K562 (cell line): ENCODE results near the gene LAGE3. TPM values are rescaled to one million over a fixed set of nuclear protein-coding genes. Genes with fewer than 3 reads are reported as not detected.

Experiments used
- ATAC-seq: fragments of 200-7000 bp; cut with Tn5 transposase; 3 replicates; pipeline ENCODE4 v1.9.1; 2020; ENCODE audit warnings: moderate library complexity
- BruUV-seq: library from RNA; stranded (reverse); fragments of 400-500 nt; replicated peaks from 2 replicates; lab custom pipeline; 2021; lab: Mats Ljungman, UMichigan
- CTCF ChIA-PET: fragments of 300-600 bp; formaldehyde crosslinking; extraction: SDS; loops from one replicate; lab custom pipeline; 2021; ENCODE audit warnings: low intra/inter-chr PET ratio; lab: Yijun Ruan, JAX
- POLR2A ChIA-PET: fragments of 300-600, 350-650 bp; sonication (Branson Sonifier 250); formaldehyde crosslinking; extraction: SDS; loops from one replicate; lab custom pipeline; 2021; ENCODE audit warnings: antibody characterized with exemption, inconsistent platforms; lab: Yijun Ruan, JAX
- DNase-seq, 4 experiments: peaks; one replicate each; pipeline versions ENCODE4 v3.0.0 to v3.0.0-alpha.2; 2011 to 2018; ENCODE audit warnings: low spot score in 3 of 4, mixed read lengths in 3 of 4; ENCODE audit errors: extremely low read depth in 1 of 4
- FAIRE-seq: peaks from 2 replicates; lab custom pipeline; 2011; peaks lifted over from hg19 to GRCh38; lab: Jason Lieb, UNC
- H2AFZ ChIP-seq: 2 replicates; pipeline ENCODE4 v1.6.0; 2011; ENCODE audit warnings: low read depth, low read length, control low read depth, inconsistent platforms
- H3K27ac ChIP-seq: fragments of 200-600 bp; 3 replicates; pipeline ENCODE4 v1.8.0; 2011; ENCODE audit warnings: low read depth, mild to moderate bottlenecking, control low read depth, inconsistent platforms, low read length, moderate library complexity, mixed read lengths; ENCODE audit errors: extremely low read depth
- H3K27me3 ChIP-seq, 2 experiments: fragments of 300-600 bp in 1 of 2; 2 replicates in 1 of 2; 3 replicates in 1 of 2; pipeline versions ENCODE4 v1.6.0 to v1.8.0; 2011; ENCODE audit warnings: inconsistent platforms in 2 of 2, low read length in 2 of 2, mild to moderate bottlenecking in 1 of 2, mixed read lengths in 1 of 2, moderate library complexity in 1 of 2; ENCODE audit not compliant: control insufficient read depth in 2 of 2, insufficient read depth in 2 of 2
- H3K36me3 ChIP-seq: fragments of 300-600 bp; 3 replicates; pipeline ENCODE4 v1.8.0; 2011; ENCODE audit warnings: mild to moderate bottlenecking, low read length, inconsistent platforms; ENCODE audit not compliant: control insufficient read depth, insufficient read depth
- H3K4me1 ChIP-seq, 2 experiments: fragments of 200-600 bp in 1 of 2; replicated peaks in 1 of 2; 2 replicates in 1 of 2; 3 replicates in 1 of 2; pipeline versions ENCODE4 v1.5.1 to v1.8.0; 2011; ENCODE audit warnings: inconsistent platforms in 2 of 2, low read length in 2 of 2, mild to moderate bottlenecking in 1 of 2, mixed read lengths in 1 of 2, moderate library complexity in 1 of 2; ENCODE audit not compliant: control insufficient read depth in 2 of 2, insufficient read depth in 2 of 2
- H3K4me2 ChIP-seq: 2 replicates; pipeline ENCODE4 v1.6.1; 2011; ENCODE audit warnings: low read length, control low read depth, inconsistent platforms, mixed read lengths; ENCODE audit not compliant: insufficient read depth
- H3K4me3 ChIP-seq: fragments of 200-600 bp; sonication (generic), shearing (Covaris generic); 2 replicates; pipeline ENCODE4 v1.5.1; 2016; ENCODE audit warnings: control low read depth, inconsistent platforms
- H3K79me2 ChIP-seq: fragments of 200-600 bp; 3 replicates; pipeline ENCODE4 v1.8.0; 2011; ENCODE audit warnings: low read length, inconsistent platforms; ENCODE audit not compliant: control insufficient read depth, insufficient read depth
- H3K9ac ChIP-seq, 2 experiments: 2 replicates each; pipeline versions ENCODE4 v1.6.0 to v1.6.1; 2011; ENCODE audit warnings: low read depth in 2 of 2, low read length in 2 of 2, control low read depth in 1 of 2, inconsistent platforms in 1 of 2, mild to moderate bottlenecking in 1 of 2, mixed read lengths in 1 of 2; ENCODE audit not compliant: insufficient read depth in 1 of 2
- H3K9me1 ChIP-seq: one replicate; pipeline ENCODE4 v1.6.0; 2011; ENCODE audit warnings: inconsistent platforms, mild to moderate bottlenecking, low read length, moderate library complexity; ENCODE audit not compliant: control insufficient read depth, insufficient read depth
- H3K9me3 ChIP-seq: replicated peaks from 2 replicates; pipeline ENCODE4 v1.5.1; 2011; ENCODE audit warnings: low read depth, low read length, inconsistent platforms; ENCODE audit not compliant: control insufficient read depth, insufficient read depth
- H4K20me1 ChIP-seq: replicated peaks from 2 replicates; pipeline ENCODE4 v1.6.1; 2011; ENCODE audit warnings: low read length, inconsistent platforms, mixed read lengths; ENCODE audit not compliant: control insufficient read depth, insufficient read depth
- ATF7 ChIP-seq: fragments of 450-650 bp; IDR thresholded peaks from 2 replicates; pipeline ENCODE4 v1.7.1; 2014; ENCODE audit warnings: mild to moderate bottlenecking, moderate library complexity
- CREB1 ChIP-seq, 2 experiments: sonication (generic) in 1 of 2; formaldehyde crosslinking in 1 of 2; IDR thresholded peaks; 2 replicates each; pipeline versions ENCODE4 v1.6.1 to v1.8.0; 2012 to 2022; ENCODE audit warnings: inconsistent platforms in 1 of 2, mild to moderate bottlenecking in 1 of 2, missing genetic modification reagents in 1 of 2, moderate library complexity in 1 of 2
- ETV5 ChIP-seq: sonication (generic); formaldehyde crosslinking; IDR thresholded peaks from 2 replicates; pipeline ENCODE4 v1.4.0; 2020; ENCODE audit warnings: low read depth, mild to moderate bottlenecking, missing genetic modification reagents
- FOSL1 ChIP-seq: fragments of 200-800 bp; sonication (Bioruptor generic); conservative IDR thresholded peaks from 2 replicates; pipeline ENCODE4 v1.6.1; 2016; ENCODE audit warnings: missing genetic modification characterization, missing compliant biosample characterization
- GABPA ChIP-seq: fragments of 200-800 bp; sonication (Bioruptor generic); conservative IDR thresholded peaks from 2 replicates; pipeline ENCODE4 v1.6.1; 2016; ENCODE audit warnings: low read depth, missing genetic modification characterization, missing compliant biosample characterization
- GTF2F1 ChIP-seq: IDR thresholded peaks from 2 replicates; pipeline ENCODE4 v1.6.1; 2011; ENCODE audit warnings: low read depth, low read length, improper control_type of control experiment
- HBP1 ChIP-seq: fragments of 450-650 bp; formaldehyde crosslinking; IDR thresholded peaks from 2 replicates; pipeline ENCODE4 v1.4.0; 2022; ENCODE audit warnings: missing genetic modification characterization
- LCOR ChIP-seq: sonication (generic); formaldehyde crosslinking; IDR thresholded peaks from 2 replicates; pipeline ENCODE4 v1.8.0; 2022; ENCODE audit warnings: mild to moderate bottlenecking, missing genetic modification reagents
- RBM34 ChIP-seq: fragments of 200-400 bp; formaldehyde crosslinking; IDR thresholded peaks from 2 replicates; pipeline ENCODE4 v1.6.1; 2018; ENCODE audit warnings: low read length, borderline replicate concordance; ENCODE audit not compliant: insufficient read depth
- SMARCE1 ChIP-seq: fragments of 450-650 bp; IDR thresholded peaks from 2 replicates; pipeline ENCODE4 v1.7.1; 2016; ENCODE audit warnings: mild to moderate bottlenecking
- TAF7 ChIP-seq: fragments of 450-650 bp; IDR thresholded peaks from 2 replicates; pipeline ENCODE4 v1.6.1; 2016; ENCODE audit warnings: missing genetic modification characterization, missing compliant biosample characterization
- ZFP91 ChIP-seq: sonication (generic); formaldehyde crosslinking; IDR thresholded peaks from 2 replicates; pipeline ENCODE4 v1.8.0; 2022; ENCODE audit warnings: mild to moderate bottlenecking, missing genetic modification reagents
- ZNF217 ChIP-seq: sonication (generic); formaldehyde crosslinking; IDR thresholded peaks from 2 replicates; pipeline ENCODE4 v1.8.0; 2022; ENCODE audit warnings: mild to moderate bottlenecking, missing genetic modification reagents
- WGBS: fragments of 100-300 bp; shearing (Covaris generic); methylation state at CpG from one replicate; pipeline ENCODE4 v1.1.6; 2016; ENCODE audit warnings: low coverage, mixed read lengths; ENCODE audit not compliant: insufficient coverage; ENCODE audit errors: missing lambda C conversion rate; 5-methylcytosine and 5-hydroxymethylcytosine counted together
- in situ Hi-C: fragments of 300-500 bp; cut with MboI; formaldehyde crosslinking; loops from 4 replicates; pipeline ENCODE4 v1.15.0; 2018; ENCODE audit warnings: inconsistent platforms, mixed read lengths
- intact Hi-C: fragments of 100-400 bp; cut with micrococcal nuclease; formaldehyde crosslinking; loops from 2 replicates; pipeline ENCODE4 v1.14.2; 2022
- polyA plus RNA-seq, 8 experiments: library from polyadenylated mRNA; depleted of rRNA in 4 of 8; stranded (reverse) in 5 of 8; unstranded in 3 of 8; fragments of >200 nt; fragmentation: Nextera tagmentation in 2 of 8; fragmentation: Illumina TruSeq in 1 of 8; extraction: Ambion mirVana in 2 of 8; extraction: Trizol in 1 of 8; gene quantifications; 2 replicates each; pipeline versions ENCODE4 v1.2.1 to v1.2.3, GENCODE V29; 2011 to 2014; ENCODE audit warnings: inconsistent platforms in 1 of 8, missing spikeins in 1 of 8
- total RNA-seq, 7 experiments: library from RNA; depleted of rRNA in 6 of 7; stranded (reverse); fragments of >200 nt in 6 of 7; fragmentation: Illumina TruSeq in 2 of 7; extraction: Trizol in 2 of 7; gene quantifications; 2 replicates each; pipeline versions ENCODE4 v1.2.1 to v1.2.3, GENCODE V29; 2011 to 2021; ENCODE audit warnings: low replicate concordance in 1 of 7

Gene LAGE3
- total and polyA plus RNA-seq, 9 of the 15 experiments (the other 6 are each of a cell fraction or from before 2014, with no cell fraction given) = 28.2 to 125 (median 35.8) TPM

GRCh38 chrX:154431341-154431740 is 47.7 kb downstream of the LAGE3 start:
- peak overlapping the region; percentile 61 to 84; a peak in 2 of 4 replicates for H3K9ac ChIP-seq
- ATAC-seq = no peak
- DNase-seq = peak in 1 of 4 experiments; percentile 50
- POLR2A ChIA-PET = interaction anchor here (0.6 kb wide), 2 partner anchors 20 to 52 kb away, joined by 3 read pairs; no protein-coding TSS in a partner anchor
- no peaks in the 10 kb centered on the region for H3K9me1 ChIP-seq
- TF ChIP-seq RBM34 (no peak), ATF7 (no peak), CREB1 (IDR thresholded peaks at IDR 0.05) (no peak), CREB1 (CRISPR knock-in tag; IDR thresholded peaks at IDR 0.05) (no peak), TAF7 (tag) (no peak), LCOR (CRISPR knock-in tag) (no peak), GTF2F1 (no peak), HBP1 (no peak), ZFP91 (CRISPR knock-in tag) (no peak), FOSL1 (tag) (no peak), GABPA (tag) (no peak), ETV5 (CRISPR knock-in tag) (no peak), SMARCE1 (no peak), ZNF217 (no peak)
- TF ChIP-seq, all 486 proteins: peak for 0
- Histone ChIP-seq H3K4me2 (peak overlapping the region; percentile 80), H3K79me2 (peaks cover 35% of the 10 kb centered on the region), H3K27me3 (no peaks in the 10 kb centered on the region), H4K20me1 (no peaks in the 10 kb centered on the region), H3K9me3 (no peaks in the 10 kb centered on the region), H3K4me1 (peaks cover 27 to 59% of the 10 kb centered on the region in 2 experiments; a peak in 4 of 5 replicates), H3K36me3 (peaks cover 60% of the 10 kb centered on the region; the same call in 2 of the 3 replicates), H3K27ac (peak overlapping the region; percentile 67), H3K4me3 (0 out of 2 replicates have a peak overlapping the region, but pooled peaks have one; percentile 18), H2AFZ (no peak overlapping the region)
- intact Hi-C loops (loop anchor here (2.0 kb wide), 1 partner anchor 53 kb away; no protein-coding TSS in a partner anchor), in situ Hi-C loops (no loop called here)
- no TSS peak for BruUV-seq
- 17% methylated on average over 4 of the region's 5 CpGs for WGBS
- FAIRE-seq = peak; percentile 23
- CTCF ChIA-PET = no interaction called here
